GM12873 (cell line): Measurements from ENCODE around the gene OLIG1.

Experiments
- CTCF ChIP-seq: IDR thresholded peaks from 2 replicates; pipeline ENCODE4 v1.5.1; 2012; ENCODE audit warnings: low read depth, mild to moderate bottlenecking, moderate library complexity, low read length, control low read depth; ENCODE audit not compliant: insufficient read depth; ENCODE audit errors: missing control alignments

The OLIG1 gene

GRCh38 chr21:33070998-33071769 lies 1.2 kb downstream of the OLIG1 start:
- no peak for TF ChIP-seq CTCF

- TF ChIP-seq CTCF: no peak
Measured at GRCh38 chr21:33071770-33072306, 1.9 kb downstream of the OLIG1 start.

- no peak for TF ChIP-seq CTCF
Measured at GRCh38 chr21:33073636-33074035, 3.7 kb downstream of the OLIG1 start.

- no peak for TF ChIP-seq CTCF
Measured at GRCh38 chr21:33075128-33075527, 5.2 kb downstream of the OLIG1 start.

GRCh38 chr21:33075596-33076195 lies 5.8 kb downstream of the OLIG1 start:
- TF ChIP-seq CTCF: no peak

GRCh38 chr21:33076600-33077329 lies 6.8 kb downstream of the OLIG1 start:
- TF ChIP-seq CTCF: no peak
